Type B pancreatic cell (in vitro differentiated cells): ENCODE measurements around the gene TMEM203. TPM values are rescaled to one million over a fixed set of nuclear protein-coding genes. Genes with fewer than 3 reads are reported as not detected.

Source experiments
- DNase-seq: peaks from one replicate; pipeline ENCODE4 v3.0.0; 2021; ENCODE audit warnings: mixed read lengths; ENCODE audit not compliant: unreplicated experiment; ENCODE audit errors: extremely low spot score
- H3K27ac Mint-ChIP-seq: 2 replicates; pipeline ENCODE4 v1.8.0; 2021; ENCODE audit warnings: mild to moderate bottlenecking, mixed read lengths
- H3K27me3 Mint-ChIP-seq: 2 replicates; pipeline ENCODE4 v1.8.0; 2021; ENCODE audit warnings: mixed read lengths
- H3K36me3 Mint-ChIP-seq: 2 replicates; pipeline ENCODE4 v1.8.0; 2021; ENCODE audit warnings: mixed read lengths
- H3K4me1 Mint-ChIP-seq: one replicate; pipeline ENCODE4 v1.8.0; 2021; ENCODE audit warnings: mixed read lengths; ENCODE audit not compliant: unreplicated experiment
- H3K4me3 Mint-ChIP-seq: 2 replicates; pipeline ENCODE4 v1.8.0; 2021; ENCODE audit warnings: mild to moderate bottlenecking, mixed read lengths
- H3K9me3 Mint-ChIP-seq: 2 replicates; pipeline ENCODE4 v1.8.0; 2021; ENCODE audit warnings: mixed read lengths
- CTCF ChIP-seq: fragments of 200-600 bp; sonication (generic); conservative IDR thresholded peaks from 2 replicates; pipeline ENCODE4 v1.5.0; 2021; ENCODE audit warnings: antibody characterized with exemption, mild to moderate bottlenecking
- total RNA-seq: library from RNA; stranded (reverse); gene quantifications from 2 replicates; pipeline ENCODE4 v1.2.1, GENCODE V29; 2021; ENCODE audit warnings: low replicate concordance

Gene TMEM203
- total RNA-seq, 1 donor from 2014 or later: 46.3 TPM

- Mint-ChIP-seq H3K4me3 (peak within 1 kb of the TSS; percentile 75), H3K27me3 (peaks cover 3% of the 10 kb centered on the region), H3K27ac (peak within 1 kb of the TSS; percentile 91), H3K4me1 (peaks cover 5% of the 10 kb centered on the region), H3K9me3 (no peaks in the 10 kb centered on the region), H3K36me3 (no peaks in the 10 kb centered on the region)
- DNase-seq: peak; percentile 87
- TF ChIP-seq CTCF: peak; percentile 92
Observed at GRCh38 chr9:137227054-137227852, 21.8 kb upstream of the TMEM203 start, which contains the start of gene RNF224. Gene RNF224 (plus strand): TSS chr9:137227502. CDS start chr9:137228336, 834 bp downstream.

GRCh38 chr9:137226338-137227053 lies 21.0 kb upstream of the TMEM203 start:
- no peak overlapping the region for H3K27ac Mint-ChIP-seq
- no peaks in the 10 kb centered on the region for H3K9me3 Mint-ChIP-seq
- TF ChIP-seq CTCF: no peak
- H3K4me3 Mint-ChIP-seq: peak overlapping the region; percentile 41
- no peak for DNase-seq
- H3K4me1 Mint-ChIP-seq: peaks cover 5% of the 10 kb centered on the region
- H3K27me3 Mint-ChIP-seq: peaks cover 3% of the 10 kb centered on the region
- H3K36me3 Mint-ChIP-seq: no peaks in the 10 kb centered on the region

GRCh38 chr9:137225699-137226331 lies 20.4 kb upstream of the TMEM203 start:
- no peak for DNase-seq
- Mint-ChIP-seq H3K4me1 (peaks cover 5% of the 10 kb centered on the region), H3K4me3 (peak overlapping the region; percentile 55), H3K36me3 (no peaks in the 10 kb centered on the region), H3K27me3 (peaks cover 3% of the 10 kb centered on the region), H3K9me3 (no peaks in the 10 kb centered on the region), H3K27ac (peak overlapping the region; percentile 34)
- no peak for TF ChIP-seq CTCF

GRCh38 chr9:137224830-137225694 lies 19.6 kb upstream of the TMEM203 start, which contains the start of gene CYSRT1:
Gene CYSRT1 (plus strand): TSS chr9:137225174. CDS start chr9:137225622, 448 bp downstream.
- TF ChIP-seq CTCF: no peak
- DNase-seq: no peak
- Mint-ChIP-seq H3K27ac (peak within 1 kb of the TSS; percentile 81), H3K4me1 (peaks cover 5% of the 10 kb centered on the region), H3K4me3 (peak within 1 kb of the TSS; percentile 86), H3K9me3 (no peaks in the 10 kb centered on the region), H3K27me3 (peaks cover 3% of the 10 kb centered on the region), H3K36me3 (no peaks in the 10 kb centered on the region)
